Ishikawa (cell line): Measurements from ENCODE around the gene RPL9.

ENCODE experiments used
- CEBPB ChIP-seq: IDR thresholded peaks from 2 replicates; pipeline ENCODE4 v1.6.1; 2012
- EP300 ChIP-seq: IDR thresholded peaks from 2 replicates; pipeline ENCODE4 v1.6.1; 2012; ENCODE audit warnings: borderline replicate concordance
- FOXM1 ChIP-seq: IDR thresholded peaks from 2 replicates; pipeline ENCODE4 v1.6.1; 2012; ENCODE audit warnings: low read depth, borderline replicate concordance

GRCh38 chr4:39453738-39454137, 5.0 kb downstream of the RPL9 start:
- TF ChIP-seq FOXM1, result no peak
- TF ChIP-seq CEBPB, result no peak
- no peak for TF ChIP-seq EP300
